H1 (cell line): Measurements from ENCODE around the gene KCNA10. TPM values are rescaled to one million over a fixed set of nuclear protein-coding genes. Genes with fewer than 3 reads are reported as not detected.

ENCODE experiments used
- CTCF ChIP-seq, 3 experiments: IDR thresholded peaks; 1 replicate in 2 of 3; 2 replicates in 1 of 3; pipeline versions ENCODE4 v1.5.1 to v1.6.1; 2011; ENCODE audit warnings: low read length in 3 of 3, mild to moderate bottlenecking in 3 of 3, inconsistent platforms in 2 of 3, low read depth in 1 of 3, moderate library complexity in 1 of 3; ENCODE audit not compliant: insufficient read depth in 1 of 3; ENCODE audit errors: control extremely low read depth in 1 of 3
- EZH2 ChIP-seq: fragments of 200-600 bp; sonication (generic); IDR thresholded peaks from 2 replicates; pipeline ENCODE4 v1.7.1; 2012; ENCODE audit warnings: low read depth, mild to moderate bottlenecking, moderate library complexity, low read length, inconsistent platforms; ENCODE audit not compliant: severe bottlenecking
- FOSL1 ChIP-seq: IDR thresholded peaks from 2 replicates; pipeline ENCODE4 v1.6.1; 2011; ENCODE audit warnings: mild to moderate bottlenecking, low read depth, low read length, moderate library complexity; ENCODE audit not compliant: insufficient read depth
- HDAC2 ChIP-seq, 2 experiments: fragments of 300-600 bp in 1 of 2; sonication (generic) in 1 of 2; IDR thresholded peaks; 2 replicates each; pipeline ENCODE4 v1.6.1; 2011 to 2012; ENCODE audit warnings: low read depth in 2 of 2, low read length in 2 of 2, mild to moderate bottlenecking in 2 of 2, moderate library complexity in 2 of 2, borderline replicate concordance in 1 of 2, inconsistent platforms in 1 of 2
- POLR2A ChIP-seq, 2 experiments: IDR thresholded peaks; 1 replicate in 1 of 2; 2 replicates in 1 of 2; pipeline ENCODE4 v1.6.1; 2011; ENCODE audit warnings: low read depth in 2 of 2, low read length in 2 of 2, mild to moderate bottlenecking in 2 of 2; ENCODE audit errors: control extremely low read depth in 1 of 2
- RAD21 ChIP-seq, 2 experiments: IDR thresholded peaks in 1 of 2; conservative IDR thresholded peaks in 1 of 2; 2 replicates each; pipeline ENCODE4 v1.6.1; 2011; ENCODE audit warnings: low read depth in 2 of 2, low read length in 2 of 2, improper control_type of control experiment in 1 of 2, inconsistent platforms in 1 of 2, mild to moderate bottlenecking in 1 of 2, moderate library complexity in 1 of 2
- RBBP5 ChIP-seq: IDR thresholded peaks from 2 replicates; pipeline ENCODE4 v1.7.1; 2012; ENCODE audit warnings: low read depth, mild to moderate bottlenecking, inconsistent platforms, low read length, moderate library complexity, borderline replicate concordance
- SP2 ChIP-seq: IDR thresholded peaks from 2 replicates; pipeline ENCODE4 v1.6.1; 2012; ENCODE audit warnings: mild to moderate bottlenecking, low read length, inconsistent platforms
- polyA plus RNA-seq, 7 experiments: library from polyadenylated mRNA; depleted of rRNA in 3 of 7; stranded (reverse) in 5 of 7; unstranded in 2 of 7; fragments of >200 nt in 5 of 7; fragments of 200-250 nt in 2 of 7; gene quantifications; 1 replicate in 5 of 7; 2 replicates in 1 of 7; 4 replicates in 1 of 7; pipeline versions ENCODE4 v1.2.1 to v1.2.3, GENCODE V29; 2011 to 2013; ENCODE audit warnings: missing spikeins in 2 of 7, mixed read lengths in 2 of 7
- total RNA-seq: library from RNA; stranded (reverse); fragmentation: NEBNext Ultra II Directional; extraction: Animal tissue kit (Norgen Biotek cat#: 25700); gene quantifications from 2 replicates; pipeline ENCODE4 v1.2.1, GENCODE V29; 2021

The KCNA10 gene
- total and polyA plus RNA-seq, 2 of the 8 experiments (the other 6 are each of a cell fraction or from before 2014, with no cell fraction given): not detected

DNA sequence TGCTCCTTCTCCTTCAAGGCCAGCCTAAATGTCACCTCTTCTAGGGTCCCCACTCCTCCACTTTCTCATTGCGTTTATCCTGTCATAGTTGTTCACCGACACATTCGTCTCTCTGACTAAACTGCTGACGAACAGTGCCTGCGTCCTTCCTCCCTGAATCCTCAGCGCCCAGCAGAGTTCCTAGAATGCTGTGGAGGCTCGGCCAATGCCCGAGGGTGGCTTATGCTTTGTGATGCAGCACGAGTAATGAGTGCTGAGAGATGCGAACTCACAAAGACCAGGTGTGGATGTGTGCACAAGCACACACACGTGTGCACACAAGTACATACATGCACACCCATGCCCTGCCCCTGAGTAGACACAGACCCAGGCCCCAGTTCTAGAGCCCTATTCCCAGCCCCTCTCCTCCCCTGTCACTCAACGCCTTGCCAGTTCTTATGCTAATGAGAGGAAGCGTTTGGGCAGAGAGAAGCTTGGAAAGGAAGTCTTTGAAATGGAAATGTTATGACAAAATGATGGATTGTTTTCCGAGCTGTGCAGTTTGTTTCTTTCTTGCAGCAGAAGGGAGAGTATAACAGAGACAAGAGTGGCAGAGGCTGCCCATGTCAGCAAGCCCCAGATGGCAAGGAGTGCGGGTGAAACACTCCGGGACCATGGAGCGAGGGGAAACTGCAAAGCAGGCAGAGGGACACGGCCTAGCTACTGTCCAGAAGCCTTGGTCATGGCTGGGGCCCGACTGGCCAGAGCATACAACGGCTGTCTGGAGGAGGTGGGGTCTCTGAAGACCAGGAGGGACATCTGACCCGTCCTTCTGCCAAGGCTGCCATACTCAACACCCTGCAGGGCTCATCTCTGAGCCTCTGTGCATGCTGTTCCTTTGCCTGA, 24.2 kb downstream of the KCNA10 start (continued):
- no peak for TF ChIP-seq SP2
- TF ChIP-seq HDAC2 (IDR thresholded peaks at IDR 0.05; ENCODE audit: borderline replicate concordance in 1 of 2, low read depth in 2 of 2, low read length in 2 of 2): no peak
- no peak for TF ChIP-seq RBBP5
- TF ChIP-seq EZH2: no peak
- no peak for TF ChIP-seq RAD21 (IDR thresholded peaks at IDR 0.05 in 1 of 2, conservative IDR thresholded peaks at IDR 0.05 in 1 of 2; ENCODE audit: low read depth in 2 of 2, low read length in 2 of 2)
- TF ChIP-seq FOSL1: no peak
- no peak for TF ChIP-seq CTCF (IDR thresholded peaks at IDR 0.05; ENCODE audit: control extremely low read depth in 1 of 3, insufficient read depth in 1 of 3, low read depth in 1 of 3, low read length in 3 of 3)
- TF ChIP-seq POLR2A (IDR thresholded peaks at IDR 0.05; ENCODE audit: control extremely low read depth in 1 of 2, low read depth in 2 of 2, low read length in 2 of 2): no peak
